SK-N-SH treated with all-trans-retinoic acid at 6 μM for 48 hours (cell line): Measurements from ENCODE around the gene BABAM2.

Experiments used
- ATAC-seq: fragments of 200-7000 bp; cut with Tn5 transposase; 3 replicates; pipeline ENCODE4 v1.9.1; 2020; ENCODE audit warnings: mild to moderate bottlenecking, moderate library complexity
- ESRRG ChIP-seq: fragments of 250-450 bp; sonication (Bioruptor Pico); IDR thresholded peaks from 2 replicates; pipeline ENCODE4 v1.6.1; 2021; ENCODE audit warnings: mild to moderate bottlenecking
- ISL1 ChIP-seq: fragments of 250-450 bp; sonication (Bioruptor Pico); IDR thresholded peaks from 2 replicates; pipeline ENCODE4 v2.1.2; 2022; ENCODE audit warnings: mild to moderate bottlenecking, moderate library complexity
- RARB ChIP-seq: fragments of 250-450 bp; sonication (Bioruptor Pico); IDR thresholded peaks from 2 replicates; pipeline ENCODE4 v1.8.0; 2021; ENCODE audit warnings: mild to moderate bottlenecking, moderate library complexity

BABAM2 gene

DNA sequence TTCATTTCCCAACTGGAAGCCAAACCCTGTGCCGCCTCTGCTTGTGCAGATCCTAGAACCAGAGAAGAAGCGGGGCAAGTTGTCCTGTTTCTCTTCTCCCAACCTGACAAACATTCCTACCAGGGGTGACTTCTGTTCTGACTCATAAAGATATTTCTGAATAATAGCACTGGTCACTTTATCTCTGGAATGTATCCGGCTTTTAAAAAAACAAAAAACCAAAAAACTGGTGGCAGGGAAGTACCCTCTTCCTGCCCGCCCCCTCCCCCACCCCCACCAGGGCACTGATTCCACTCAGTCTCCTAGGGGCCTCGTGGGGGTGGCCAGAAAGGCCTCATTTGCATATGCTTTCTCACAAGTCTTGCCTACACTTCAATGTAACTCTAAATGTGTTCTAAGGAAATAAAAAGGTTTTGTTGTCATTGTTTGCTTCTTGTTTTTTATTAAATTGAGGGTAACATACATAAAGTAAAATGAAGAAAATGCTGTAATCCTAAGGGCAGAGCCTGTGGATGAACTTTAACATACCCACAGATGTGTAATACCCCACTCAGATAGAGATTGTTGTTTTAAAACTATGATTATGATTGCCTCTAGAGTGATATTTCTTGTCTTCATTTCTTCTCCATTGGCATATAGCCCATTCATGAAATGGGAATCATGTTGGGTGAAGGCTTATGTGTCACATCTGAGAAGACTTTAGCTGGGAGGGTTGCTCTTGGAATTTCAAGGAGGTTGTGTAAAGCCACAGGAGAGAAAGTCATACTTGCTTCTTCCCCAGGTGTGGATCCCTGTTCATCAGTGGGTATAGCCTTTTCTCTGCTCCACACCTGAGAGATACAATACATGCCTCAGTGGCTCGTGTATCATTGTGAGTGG is 496.8 kb downstream of the BABAM2 start:
- TF ChIP-seq RARB (no peak), ESRRG (CRISPR knock-in tag) (0 out of 2 replicates have a peak, but pooled peaks have one; percentile 54), ISL1 (peak; percentile 30; the same call in 1 of the 2 replicates)

More for the DNA sequence above, 496.8 kb downstream of the BABAM2 start:
- no peak for ATAC-seq
